GM21360 (cell line): ENCODE data around the gene CHML.

Experiments
- ATAC-seq: cut with Tn5 transposase; IDR thresholded peaks from one replicate; pipeline ENCODE4 v1.9.1; 2021; ENCODE audit warnings: mild to moderate bottlenecking, moderate library complexity; ENCODE audit not compliant: unreplicated experiment

CHML gene

GRCh38 chr1:241591736-241592135 is 48.4 kb downstream of the CHML start:
- no peak for ATAC-seq

- ATAC-seq, result no peak
Measured at GRCh38 chr1:241591317-241591716, 48.9 kb downstream of the CHML start.

- no peak for ATAC-seq
Measured at GRCh38 chr1:241590719-241591118, 49.5 kb downstream of the CHML start.
